KOPT-K1 (cell line): Measurements from ENCODE around the gene CRB3.
"Not testable (repeated sequence)": the region's sequence is repeated elsewhere in the genome, so short reads cannot be mapped to it uniquely, and the experiment has no call there.

Source experiments
- H3K27ac ChIP-seq: fragments of 200-600 bp; sonication (generic); 2 replicates; pipeline ENCODE4 v1.5.1; 2016; ENCODE audit warnings: antibody characterized with exemption, mild to moderate bottlenecking, low read depth, low read length; ENCODE audit not compliant: poor library complexity, severe bottlenecking
- H3K36me3 ChIP-seq: fragments of 200-600 bp; sonication (generic); 2 replicates; pipeline ENCODE4 v1.5.1; 2017; ENCODE audit warnings: antibody characterized with exemption, mild to moderate bottlenecking, low read length, moderate library complexity; ENCODE audit not compliant: insufficient read depth
- H3K9me3 ChIP-seq: fragments of 200-600 bp; sonication (generic); 2 replicates; pipeline ENCODE4 v1.5.1; 2017; ENCODE audit warnings: antibody characterized with exemption, low read length, mild to moderate bottlenecking; ENCODE audit not compliant: insufficient read depth, poor library complexity, severe bottlenecking

The CRB3 gene

GRCh38 chr19:6427131-6427530, 36.9 kb upstream of the CRB3 start:
- no peaks in the 10 kb centered on the region for H3K9me3 ChIP-seq
- H3K36me3 ChIP-seq: peaks cover 11% of the 10 kb centered on the region
- no peak overlapping the region for H3K27ac ChIP-seq

GRCh38 chr19:6428692-6429418, 35.2 kb upstream of the CRB3 start:
- H3K9me3 ChIP-seq, H3K36me3 ChIP-seq, H3K27ac ChIP-seq: not testable (repeated sequence)

DNA sequence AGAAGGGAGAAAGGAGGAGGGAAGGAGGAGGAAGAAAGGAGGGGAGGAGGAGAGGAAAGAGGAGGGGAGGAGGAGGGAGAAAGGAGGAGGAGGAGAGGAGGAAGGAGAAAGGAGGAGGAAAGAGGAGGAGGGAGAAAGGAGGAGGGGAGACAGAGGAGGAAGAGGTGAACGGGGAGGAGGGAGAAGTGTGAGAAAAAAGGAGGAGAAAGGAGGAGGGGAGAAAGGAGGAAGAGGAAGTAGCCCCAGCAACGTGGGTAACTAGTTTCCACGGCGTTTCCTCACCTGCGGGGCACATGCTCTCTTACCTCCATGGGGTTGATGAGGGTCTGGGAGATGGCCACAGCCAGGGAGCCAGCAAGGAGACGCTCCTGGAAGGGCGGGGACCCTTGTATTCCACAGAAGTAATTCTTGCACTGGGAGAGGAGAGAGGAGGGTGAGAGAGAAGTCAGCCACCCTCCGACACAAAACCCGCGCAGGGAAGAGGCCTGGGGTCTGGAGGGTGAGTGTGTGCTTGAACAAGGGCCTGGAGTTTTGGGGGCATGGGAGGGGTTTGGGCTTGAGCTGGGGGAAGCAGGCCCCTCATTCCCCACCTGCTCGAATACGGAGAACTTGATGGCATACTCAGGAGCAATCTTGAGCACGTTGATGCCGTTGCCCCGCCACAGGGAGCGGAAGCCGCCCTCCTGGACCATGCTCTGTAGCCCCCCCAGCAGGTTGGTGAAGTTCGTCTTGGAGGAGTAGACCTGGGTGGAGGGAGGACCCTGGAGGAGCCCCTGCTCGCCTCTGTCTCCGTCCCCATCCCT, 34.5 kb upstream of the CRB3 start:
- no peaks in the 10 kb centered on the region for H3K9me3 ChIP-seq
- H3K27ac ChIP-seq: no peak overlapping the region
- no peaks in the 10 kb centered on the region for H3K36me3 ChIP-seq

GRCh38 chr19:6431891-6432290, 32.2 kb upstream of the CRB3 start:
- H3K36me3 ChIP-seq: no peaks in the 10 kb centered on the region
- H3K9me3 ChIP-seq: no peaks in the 10 kb centered on the region
- no peak overlapping the region for H3K27ac ChIP-seq

DNA sequence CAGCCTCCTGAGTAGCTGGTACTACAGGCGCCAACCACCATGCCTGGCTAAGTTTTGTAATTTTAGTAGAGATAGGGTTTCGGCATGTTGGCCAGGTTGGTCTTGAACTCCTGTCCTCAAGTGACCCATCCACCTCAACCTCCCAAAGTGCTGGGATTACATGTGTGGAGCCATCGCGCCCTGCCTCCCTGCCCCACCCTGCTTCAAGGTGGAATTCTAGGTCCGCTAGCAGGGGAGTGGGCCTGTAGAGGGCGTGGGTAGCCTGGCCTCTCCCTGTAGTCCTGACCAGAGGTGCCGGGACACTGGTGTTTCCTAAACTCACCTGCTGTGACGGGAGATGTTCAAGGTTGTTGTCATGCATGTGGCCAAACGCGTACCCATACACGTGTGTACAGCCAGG, 30.9 kb upstream of the CRB3 start:
- no peaks in the 10 kb centered on the region for H3K36me3 ChIP-seq
- no peak overlapping the region for H3K27ac ChIP-seq
- no peaks in the 10 kb centered on the region for H3K9me3 ChIP-seq

DNA sequence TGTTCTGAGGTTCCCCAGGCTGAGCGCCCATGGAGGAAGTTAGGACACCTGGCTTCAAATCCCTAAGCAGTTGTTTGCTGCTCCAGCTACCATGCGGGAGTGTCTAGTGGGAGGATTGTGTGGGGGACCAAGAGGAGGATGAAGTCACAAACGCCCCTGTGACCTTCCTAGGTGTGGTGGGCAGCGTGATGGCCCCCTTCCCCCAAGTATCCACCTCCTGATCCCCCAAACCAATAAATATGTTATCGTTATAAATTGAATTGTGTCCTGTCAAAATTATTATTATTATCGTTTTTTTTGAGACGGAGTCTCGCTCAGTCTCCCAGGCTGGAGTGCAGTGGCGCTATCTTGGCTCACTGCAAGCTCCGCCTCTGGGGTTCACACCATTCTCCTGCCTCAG, 30.4 kb upstream of the CRB3 start, which contains the start of gene SLC25A41:
SLC25A41 (minus strand) TSS at position 101 of the 400 bp plus-strand sequence; CDS start at position 31, 70 bp downstream.
- Histone ChIP-seq H3K9me3 (no peaks in the 10 kb centered on the region), H3K36me3 (no peaks in the 10 kb centered on the region), H3K27ac (no peak within 1 kb of the TSS)

- Histone ChIP-seq H3K36me3 (no peaks in the 10 kb centered on the region), H3K27ac (no peak overlapping the region), H3K9me3 (no peaks in the 10 kb centered on the region)
Measured at GRCh38 chr19:6439743-6440142, 24.3 kb upstream of the CRB3 start.

- Histone ChIP-seq H3K9me3 (no peaks in the 10 kb centered on the region), H3K36me3 (no peaks in the 10 kb centered on the region; the same call in 1 of the 2 replicates), H3K27ac (no peak overlapping the region)
Measured at GRCh38 chr19:6440905-6441304, 23.2 kb upstream of the CRB3 start.

GRCh38 chr19:6442087-6442688, 21.9 kb upstream of the CRB3 start:
- H3K9me3 ChIP-seq: no peaks in the 10 kb centered on the region
- no peaks in the 10 kb centered on the region; the same call in 1 of the 2 replicates for H3K36me3 ChIP-seq
- no peak overlapping the region for H3K27ac ChIP-seq

DNA sequence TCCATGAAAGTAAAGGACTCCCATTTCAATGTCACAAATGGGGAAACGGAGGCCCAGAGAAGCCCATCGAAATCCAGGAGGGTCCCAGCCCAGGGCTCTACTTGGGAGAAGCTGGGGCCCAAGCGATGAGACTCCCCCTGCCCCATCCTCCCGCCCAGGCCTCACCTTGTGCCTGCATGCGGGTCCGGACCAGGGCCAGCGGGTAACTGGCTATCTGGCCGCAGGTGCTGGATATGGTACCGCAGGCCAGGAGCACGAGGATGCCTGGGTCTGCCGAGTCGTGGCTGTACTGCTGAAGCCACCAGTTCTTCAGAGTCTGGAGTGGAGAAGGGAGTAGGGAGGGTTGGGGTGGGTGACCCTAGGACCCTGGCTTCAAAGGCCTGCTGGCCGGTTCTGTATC, 20.1 kb upstream of the CRB3 start:
- no peaks in the 10 kb centered on the region; the same call in 1 of the 2 replicates for H3K36me3 ChIP-seq
- H3K9me3 ChIP-seq: no peaks in the 10 kb centered on the region
- no peak overlapping the region for H3K27ac ChIP-seq

- Histone ChIP-seq H3K9me3 (no peaks in the 10 kb centered on the region), H3K36me3 (no peaks in the 10 kb centered on the region; the same call in 1 of the 2 replicates), H3K27ac (no peak overlapping the region)
Measured at GRCh38 chr19:6446452-6446851, 17.6 kb upstream of the CRB3 start.

DNA sequence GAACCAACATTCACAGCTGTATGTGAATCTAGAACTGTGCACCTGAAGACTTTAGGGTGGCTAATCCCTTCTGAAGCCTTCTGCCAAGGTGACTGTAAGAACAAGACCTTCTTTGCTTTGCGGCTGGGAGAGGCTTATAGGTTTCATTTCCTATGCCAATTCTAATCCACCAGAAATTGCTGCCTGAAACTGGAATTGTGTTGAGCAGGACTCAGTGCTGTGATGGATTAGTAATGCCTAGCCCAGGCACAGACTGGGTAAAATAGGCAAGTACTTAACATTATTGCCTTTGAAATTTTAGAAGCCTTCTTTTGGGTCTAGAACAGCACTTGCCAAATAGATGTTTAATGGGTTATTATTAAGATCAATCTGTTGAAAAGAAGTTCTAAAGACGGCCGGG, 16.0 kb upstream of the CRB3 start:
- Histone ChIP-seq H3K9me3 (no peaks in the 10 kb centered on the region), H3K27ac (no peak overlapping the region), H3K36me3 (peaks cover 6% of the 10 kb centered on the region; the same call in 1 of the 2 replicates)

GRCh38 chr19:6450166-6450565, 13.9 kb upstream of the CRB3 start:
- H3K27ac ChIP-seq: no peak overlapping the region
- peaks cover 15% of the 10 kb centered on the region for H3K9me3 ChIP-seq
- peaks cover 25% of the 10 kb centered on the region for H3K36me3 ChIP-seq

DNA sequence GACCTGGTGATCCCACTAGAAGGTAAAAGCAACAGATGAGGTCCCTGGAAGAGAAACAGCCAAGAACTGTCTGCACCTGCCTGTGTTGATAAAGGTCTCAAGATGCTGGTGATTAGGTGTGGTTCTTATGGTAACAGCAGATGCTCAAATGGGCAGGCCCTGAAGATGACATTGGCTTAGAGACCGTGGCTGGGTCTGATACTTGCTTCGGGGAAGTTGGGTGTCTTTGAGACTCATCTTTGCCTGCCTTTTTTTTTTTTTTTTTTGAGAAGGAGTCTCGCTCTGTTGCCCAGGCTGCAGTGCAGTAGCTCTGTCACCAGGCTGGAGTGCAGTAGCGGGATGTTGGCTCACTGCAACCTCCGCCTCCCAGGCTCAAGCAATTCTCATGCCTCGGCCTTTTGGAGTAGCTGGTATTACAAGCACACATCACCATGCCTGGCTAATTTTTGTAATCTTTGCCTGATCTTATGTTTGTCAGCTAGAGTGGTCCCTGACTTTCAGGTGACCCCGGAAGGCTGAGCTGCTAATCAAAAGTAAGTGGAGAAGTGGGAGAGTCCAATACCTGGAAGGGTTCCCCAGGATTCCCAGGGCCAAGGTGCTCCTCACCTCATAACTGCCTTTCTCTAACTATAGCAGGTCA, 12.4 kb upstream of the CRB3 start:
- Histone ChIP-seq H3K9me3 (peaks cover 15% of the 10 kb centered on the region), H3K36me3 (peaks cover 37% of the 10 kb centered on the region), H3K27ac (no peak overlapping the region)

DNA sequence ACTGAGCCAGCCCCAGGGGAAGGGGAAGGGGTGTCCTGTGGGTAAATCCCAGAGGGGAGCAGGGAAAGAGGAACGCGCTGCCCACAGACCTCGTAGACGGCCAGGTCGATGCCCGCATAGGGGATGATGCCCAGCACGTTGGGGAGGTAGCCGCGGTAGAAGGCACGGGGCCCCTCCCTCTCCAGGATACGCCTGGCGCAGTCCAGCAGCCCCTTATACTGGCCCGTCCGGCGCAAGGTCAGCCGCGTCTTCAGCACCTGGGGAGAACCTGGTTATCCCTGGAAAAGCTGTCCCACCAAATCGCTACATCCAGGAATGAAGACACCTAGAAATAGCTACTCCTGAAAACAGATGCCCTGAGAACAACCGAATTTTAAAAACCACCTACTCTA, 11.9 kb upstream of the CRB3 start:
- H3K27ac ChIP-seq: no peak overlapping the region
- peaks cover 15% of the 10 kb centered on the region for H3K9me3 ChIP-seq
- H3K36me3 ChIP-seq: peaks cover 37% of the 10 kb centered on the region
